Measurements from ENCODE around the gene CCL15. TPM values are rescaled to one million over a fixed set of nuclear protein-coding genes. Genes with fewer than 3 reads are reported as not detected.

The CCL15 gene
- total and polyA plus RNA-seq, 2 of the 13 experiments (the other 11 are each of a cell fraction or from before 2014, with no cell fraction given) = 29.2 to 45.9 TPM

DNA sequence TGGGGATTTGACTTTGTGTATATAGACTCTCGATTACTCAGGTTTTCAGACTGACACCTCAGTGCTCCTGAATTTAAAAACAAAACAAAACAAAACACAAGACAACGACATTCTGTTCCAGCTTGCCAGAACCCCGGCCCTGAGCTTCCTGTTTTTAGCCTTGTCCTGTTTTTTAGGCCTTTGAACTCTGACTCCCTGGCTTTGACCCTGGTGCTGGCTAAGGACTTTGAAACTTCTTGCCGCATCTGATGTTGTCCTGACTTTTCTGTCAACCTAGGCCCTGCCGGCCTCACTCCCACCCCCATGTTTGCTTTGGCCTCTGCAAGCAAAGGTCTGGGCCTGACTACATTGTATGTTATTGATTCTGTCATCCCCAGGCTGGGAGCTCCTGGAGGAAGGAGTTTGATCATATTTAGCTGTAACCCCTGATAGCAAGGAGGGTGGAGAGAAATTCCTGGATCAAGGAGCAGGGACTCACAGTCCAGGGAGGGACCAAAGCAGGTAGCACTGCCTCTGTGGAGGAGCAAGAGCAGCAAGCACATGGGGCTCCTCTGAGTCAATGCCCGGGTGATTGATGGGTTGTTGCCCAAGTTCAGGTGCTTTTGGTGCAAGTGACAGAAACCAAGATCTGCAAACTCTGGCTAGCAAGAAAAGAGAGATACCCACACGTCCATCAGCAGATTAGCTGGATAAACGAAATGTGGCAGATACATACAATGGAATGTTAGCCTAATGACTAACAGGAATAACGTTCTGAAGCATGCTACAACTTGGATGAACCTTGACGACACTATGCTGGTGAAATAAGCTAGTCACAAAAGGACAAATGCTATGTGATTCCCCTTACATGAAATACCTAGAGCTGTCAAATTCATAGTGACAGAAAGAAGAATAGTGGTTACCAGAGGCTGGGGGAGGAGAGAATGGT, 27.8 kb downstream of the CCL15 start (continued):
- TF ChIP-seq, protein P1, sequence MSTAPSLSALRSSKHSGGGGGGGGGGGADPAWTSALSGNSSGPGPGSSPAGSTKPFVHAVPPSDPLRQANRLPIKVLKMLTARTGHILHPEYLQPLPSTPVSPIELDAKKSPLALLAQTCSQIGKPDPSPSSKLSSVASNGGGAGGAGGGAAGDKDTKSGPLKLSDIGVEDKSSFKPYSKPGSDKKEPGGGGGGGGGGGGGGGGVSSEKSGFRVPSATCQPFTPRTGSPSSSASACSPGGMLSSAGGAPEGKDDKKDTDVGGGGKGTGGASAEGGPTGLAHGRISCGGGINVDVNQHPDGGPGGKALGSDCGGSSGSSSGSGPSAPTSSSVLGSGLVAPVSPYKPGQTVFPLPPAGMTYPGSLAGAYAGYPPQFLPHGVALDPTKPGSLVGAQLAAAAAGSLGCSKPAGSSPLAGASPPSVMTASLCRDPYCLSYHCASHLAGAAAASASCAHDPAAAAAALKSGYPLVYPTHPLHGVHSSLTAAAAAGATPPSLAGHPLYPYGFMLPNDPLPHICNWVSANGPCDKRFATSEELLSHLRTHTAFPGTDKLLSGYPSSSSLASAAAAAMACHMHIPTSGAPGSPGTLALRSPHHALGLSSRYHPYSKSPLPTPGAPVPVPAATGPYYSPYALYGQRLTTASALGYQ (CRISPR knock-in tag; IDR thresholded peaks at IDR 0.05) = peak; percentile 92; the same call in 1 of the 2 replicates
- TF ChIP-seq MEIS1 (CRISPR knock-in tag; IDR thresholded peaks at IDR 0.05; ENCODE audit: borderline replicate concordance) (peak; percentile 61; the same call in 1 of the 2 replicates), SNAPC2 (CRISPR knock-in tag; IDR thresholded peaks at IDR 0.05) (peak; percentile 51), ZNF556 (CRISPR knock-in tag; IDR thresholded peaks at IDR 0.05; ENCODE audit: borderline replicate concordance) (0 out of 2 replicates have a peak, but pooled peaks have one; percentile 27), RXRA (CRISPR knock-in tag; IDR thresholded peaks at IDR 0.05) (peak; percentile 99), ZNF549 (CRISPR knock-in tag; IDR thresholded peaks at IDR 0.05) (no peak), ZNF3 (CRISPR knock-in tag; IDR thresholded peaks at IDR 0.05) (peak; percentile 73; the same call in 1 of the 2 replicates), MXD4 (CRISPR knock-in tag; IDR thresholded peaks at IDR 0.05) (peak; percentile 59; the same call in 1 of the 2 replicates), ZNF264 (CRISPR knock-in tag; IDR thresholded peaks at IDR 0.05) (peak; percentile 14; the same call in 1 of the 2 replicates), JUN (CRISPR knock-in tag; IDR thresholded peaks at IDR 0.05) (peak; percentile 31; the same call in 1 of the 2 replicates)
- TF ChIP-seq, protein P2, sequence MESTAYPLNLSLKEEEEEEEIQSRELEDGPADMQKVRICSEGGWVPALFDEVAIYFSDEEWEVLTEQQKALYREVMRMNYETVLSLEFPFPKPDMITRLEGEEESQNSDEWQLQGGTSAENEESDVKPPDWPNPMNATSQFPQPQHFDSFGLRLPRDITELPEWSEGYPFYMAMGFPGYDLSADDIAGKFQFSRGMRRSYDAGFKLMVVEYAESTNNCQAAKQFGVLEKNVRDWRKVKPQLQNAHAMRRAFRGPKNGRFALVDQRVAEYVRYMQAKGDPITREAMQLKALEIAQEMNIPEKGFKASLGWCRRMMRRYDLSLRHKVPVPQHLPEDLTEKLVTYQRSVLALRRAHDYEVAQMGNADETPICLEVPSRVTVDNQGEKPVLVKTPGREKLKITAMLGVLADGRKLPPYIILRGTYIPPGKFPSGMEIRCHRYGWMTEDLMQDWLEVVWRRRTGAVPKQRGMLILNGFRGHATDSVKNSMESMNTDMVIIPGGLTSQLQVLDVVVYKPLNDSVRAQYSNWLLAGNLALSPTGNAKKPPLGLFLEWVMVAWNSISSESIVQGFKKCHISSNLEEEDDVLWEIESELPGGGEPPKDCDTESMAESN (CRISPR knock-in tag; conservative IDR thresholded peaks at IDR 0.05) = peak; percentile 61; the same call in 1 of the 2 replicates
- TF ChIP-seq, protein P3, sequence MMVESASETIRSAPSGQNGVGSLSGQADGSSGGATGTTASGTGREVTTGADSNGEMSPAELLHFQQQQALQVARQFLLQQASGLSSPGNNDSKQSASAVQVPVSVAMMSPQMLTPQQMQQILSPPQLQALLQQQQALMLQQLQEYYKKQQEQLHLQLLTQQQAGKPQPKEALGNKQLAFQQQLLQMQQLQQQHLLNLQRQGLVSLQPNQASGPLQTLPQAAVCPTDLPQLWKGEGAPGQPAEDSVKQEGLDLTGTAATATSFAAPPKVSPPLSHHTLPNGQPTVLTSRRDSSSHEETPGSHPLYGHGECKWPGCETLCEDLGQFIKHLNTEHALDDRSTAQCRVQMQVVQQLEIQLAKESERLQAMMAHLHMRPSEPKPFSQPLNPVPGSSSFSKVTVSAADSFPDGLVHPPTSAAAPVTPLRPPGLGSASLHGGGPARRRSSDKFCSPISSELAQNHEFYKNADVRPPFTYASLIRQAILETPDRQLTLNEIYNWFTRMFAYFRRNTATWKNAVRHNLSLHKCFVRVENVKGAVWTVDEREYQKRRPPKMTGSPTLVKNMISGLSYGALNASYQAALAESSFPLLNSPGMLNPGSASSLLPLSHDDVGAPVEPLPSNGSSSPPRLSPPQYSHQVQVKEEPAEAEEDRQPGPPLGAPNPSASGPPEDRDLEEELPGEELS (CRISPR knock-in tag; IDR thresholded peaks at IDR 0.05) = peak; percentile 96
- TF ChIP-seq, protein P4, sequence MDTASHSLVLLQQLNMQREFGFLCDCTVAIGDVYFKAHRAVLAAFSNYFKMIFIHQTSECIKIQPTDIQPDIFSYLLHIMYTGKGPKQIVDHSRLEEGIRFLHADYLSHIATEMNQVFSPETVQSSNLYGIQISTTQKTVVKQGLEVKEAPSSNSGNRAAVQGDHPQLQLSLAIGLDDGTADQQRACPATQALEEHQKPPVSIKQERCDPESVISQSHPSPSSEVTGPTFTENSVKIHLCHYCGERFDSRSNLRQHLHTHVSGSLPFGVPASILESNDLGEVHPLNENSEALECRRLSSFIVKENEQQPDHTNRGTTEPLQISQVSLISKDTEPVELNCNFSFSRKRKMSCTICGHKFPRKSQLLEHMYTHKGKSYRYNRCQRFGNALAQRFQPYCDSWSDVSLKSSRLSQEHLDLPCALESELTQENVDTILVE (CRISPR knock-in tag; IDR thresholded peaks at IDR 0.05) = no peak
- TF ChIP-seq, protein P5, sequence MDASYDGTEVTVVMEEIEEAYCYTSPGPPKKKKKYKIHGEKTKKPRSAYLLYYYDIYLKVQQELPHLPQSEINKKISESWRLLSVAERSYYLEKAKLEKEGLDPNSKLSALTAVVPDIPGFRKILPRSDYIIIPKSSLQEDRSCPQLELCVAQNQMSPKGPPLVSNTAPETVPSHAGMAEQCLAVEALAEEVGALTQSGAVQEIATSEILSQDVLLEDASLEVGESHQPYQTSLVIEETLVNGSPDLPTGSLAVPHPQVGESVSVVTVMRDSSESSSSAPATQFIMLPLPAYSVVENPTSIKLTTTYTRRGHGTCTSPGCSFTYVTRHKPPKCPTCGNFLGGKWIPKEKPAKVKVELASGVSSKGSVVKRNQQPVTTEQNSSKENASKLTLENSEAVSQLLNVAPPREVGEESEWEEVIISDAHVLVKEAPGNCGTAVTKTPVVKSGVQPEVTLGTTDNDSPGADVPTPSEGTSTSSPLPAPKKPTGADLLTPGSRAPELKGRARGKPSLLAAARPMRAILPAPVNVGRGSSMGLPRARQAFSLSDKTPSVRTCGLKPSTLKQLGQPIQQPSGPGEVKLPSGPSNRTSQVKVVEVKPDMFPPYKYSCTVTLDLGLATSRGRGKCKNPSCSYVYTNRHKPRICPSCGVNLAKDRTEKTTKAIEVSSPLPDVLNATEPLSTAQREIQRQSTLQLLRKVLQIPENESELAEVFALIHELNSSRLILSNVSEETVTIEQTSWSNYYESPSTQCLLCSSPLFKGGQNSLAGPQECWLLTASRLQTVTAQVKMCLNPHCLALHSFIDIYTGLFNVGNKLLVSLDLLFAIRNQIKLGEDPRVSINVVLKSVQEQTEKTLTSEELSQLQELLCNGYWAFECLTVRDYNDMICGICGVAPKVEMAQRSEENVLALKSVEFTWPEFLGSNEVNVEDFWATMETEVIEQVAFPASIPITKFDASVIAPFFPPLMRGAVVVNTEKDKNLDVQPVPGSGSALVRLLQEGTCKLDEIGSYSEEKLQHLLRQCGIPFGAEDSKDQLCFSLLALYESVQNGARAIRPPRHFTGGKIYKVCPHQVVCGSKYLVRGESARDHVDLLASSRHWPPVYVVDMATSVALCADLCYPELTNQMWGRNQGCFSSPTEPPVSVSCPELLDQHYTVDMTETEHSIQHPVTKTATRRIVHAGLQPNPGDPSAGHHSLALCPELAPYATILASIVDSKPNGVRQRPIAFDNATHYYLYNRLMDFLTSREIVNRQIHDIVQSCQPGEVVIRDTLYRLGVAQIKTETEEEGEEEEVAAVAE (CRISPR knock-in tag; IDR thresholded peaks at IDR 0.05; ENCODE audit: borderline replicate concordance) = peak; percentile 81
